GM19023 (cell line): Measurements from ENCODE around the gene LRRC4C.
"Not testable (repeated sequence)": the region's sequence is repeated elsewhere in the genome, so short reads cannot be mapped to it uniquely, and the experiment has no call there.

Source experiments
- ATAC-seq: cut with Tn5 transposase; IDR thresholded peaks from one replicate; pipeline ENCODE4 v1.9.1; 2021; ENCODE audit warnings: mild to moderate bottlenecking, moderate library complexity; ENCODE audit not compliant: unreplicated experiment

LRRC4C gene

GRCh38 chr11:40921246-40921645 lies 538.2 kb downstream of the LRRC4C start:
- no peak for ATAC-seq

GRCh38 chr11:40910774-40911173 lies 548.7 kb downstream of the LRRC4C start:
- not testable (repeated sequence) for ATAC-seq

GRCh38 chr11:40894501-40894900 lies 565.0 kb downstream of the LRRC4C start:
- ATAC-seq: no peak

- no peak for ATAC-seq
Measured at GRCh38 chr11:40885250-40885954, 574.0 kb downstream of the LRRC4C start.

- ATAC-seq: no peak
Measured at GRCh38 chr11:40882301-40882700, 577.2 kb downstream of the LRRC4C start.

- no peak for ATAC-seq
Measured at GRCh38 chr11:40879911-40880310, 579.5 kb downstream of the LRRC4C start.

GRCh38 chr11:40877981-40878380 lies 581.5 kb downstream of the LRRC4C start:
- no peak for ATAC-seq

GRCh38 chr11:40877256-40877655 lies 582.2 kb downstream of the LRRC4C start:
- ATAC-seq: no peak

GRCh38 chr11:40867991-40868632 lies 591.3 kb downstream of the LRRC4C start:
- ATAC-seq: no peak

GRCh38 chr11:40857754-40858153 lies 601.7 kb downstream of the LRRC4C start:
- not testable (repeated sequence) for ATAC-seq

- no peak for ATAC-seq
Measured at GRCh38 chr11:40842750-40843339, 616.6 kb downstream of the LRRC4C start.

- no peak for ATAC-seq
Measured at GRCh38 chr11:40841231-40841630, 618.2 kb downstream of the LRRC4C start.

- no peak for ATAC-seq
Measured at GRCh38 chr11:40838181-40838683, 621.2 kb downstream of the LRRC4C start.

GRCh38 chr11:40827116-40827515 lies 632.3 kb downstream of the LRRC4C start:
- no peak for ATAC-seq

GRCh38 chr11:40826601-40827000 lies 632.9 kb downstream of the LRRC4C start:
- no peak for ATAC-seq

- no peak for ATAC-seq
Measured at GRCh38 chr11:40825201-40825834, 634.1 kb downstream of the LRRC4C start.

GRCh38 chr11:40819230-40819629 lies 640.2 kb downstream of the LRRC4C start:
- no peak for ATAC-seq

- no peak for ATAC-seq
Measured at GRCh38 chr11:40816976-40817375, 642.5 kb downstream of the LRRC4C start.

- ATAC-seq: no peak
Measured at GRCh38 chr11:40797981-40798380, 661.5 kb downstream of the LRRC4C start.

- ATAC-seq: no peak
Measured at GRCh38 chr11:40787224-40787623, 672.2 kb downstream of the LRRC4C start.

- ATAC-seq: no peak
Measured at GRCh38 chr11:40763046-40763445, 696.4 kb downstream of the LRRC4C start.

GRCh38 chr11:40759341-40759740 lies 700.1 kb downstream of the LRRC4C start:
- ATAC-seq: no peak
